Measurements from ENCODE around the gene ZNF638.

ZNF638 gene

GRCh38 chr2:71458413-71459083 is 127.0 kb downstream of the ZNF638 start:
- DNase-seq, result no peak

GRCh38 chr2:71459084-71459431 is 127.5 kb downstream of the ZNF638 start:
- no peak for DNase-seq

GRCh38 chr2:71460056-71460455 is 128.5 kb downstream of the ZNF638 start:
- no peak for DNase-seq

- no peak for DNase-seq
Measured at GRCh38 chr2:71460595-71461303, 129.2 kb downstream of the ZNF638 start.

GRCh38 chr2:71461304-71461671 is 129.7 kb downstream of the ZNF638 start:
- no peak for DNase-seq

GRCh38 chr2:71462056-71462605 is 130.5 kb downstream of the ZNF638 start:
- DNase-seq, result no peak

- no peak for DNase-seq
Measured at GRCh38 chr2:71462641-71463341, 131.2 kb downstream of the ZNF638 start.

- DNase-seq, result no peak
Measured at GRCh38 chr2:71463342-71463654, 131.7 kb downstream of the ZNF638 start.

GRCh38 chr2:71464389-71464788 is 132.8 kb downstream of the ZNF638 start:
- DNase-seq, result no peak

GRCh38 chr2:71465356-71465755 is 133.8 kb downstream of the ZNF638 start:
- no peak for DNase-seq

- no peak for DNase-seq
Measured at GRCh38 chr2:71465961-71466300, 134.3 kb downstream of the ZNF638 start.

- DNase-seq, result peak; percentile 62
Measured at GRCh38 chr2:71466301-71467179, 135.0 kb downstream of the ZNF638 start.

- no peak for DNase-seq
Measured at GRCh38 chr2:71467180-71467815, 135.7 kb downstream of the ZNF638 start.

GRCh38 chr2:71468279-71469015 is 136.9 kb downstream of the ZNF638 start:
- no peak for DNase-seq

GRCh38 chr2:71469403-71470398 is 138.1 kb downstream of the ZNF638 start:
- DNase-seq, result no peak

- no peak for DNase-seq
Measured at GRCh38 chr2:71471276-71471675, 139.7 kb downstream of the ZNF638 start.

- no peak for DNase-seq
Measured at GRCh38 chr2:71472019-71472418, 140.4 kb downstream of the ZNF638 start.

GRCh38 chr2:71473346-71474031 is 141.9 kb downstream of the ZNF638 start:
- no peak for DNase-seq

GRCh38 chr2:71474116-71474743 is 142.6 kb downstream of the ZNF638 start:
- DNase-seq, result no peak

All from left hindlimb (tissue), 1 donor.